Adrenal gland (tissue), 12 donors: ENCODE results near the gene PPP2R2D. TPM values are rescaled to one million over a fixed set of nuclear protein-coding genes. Genes with fewer than 3 reads are reported as not detected.

Source experiments
- DNase-seq, 7 donors: peaks; one replicate each; pipeline ENCODE4 v3.0.0-alpha.2; 2019 to 2020
- H3K27ac ChIP-seq, 5 donors: fragments of 200-600 bp; sonication (generic) in 4 of 5; 1 replicate in 3 of 5; 2 replicates in 2 of 5; pipeline versions ENCODE4 v1.5.1 to v1.8.0; 2016 to 2020; ENCODE audit warnings: mild to moderate bottlenecking in 1 of 5
- H3K27me3 ChIP-seq: fragments of 200-600 bp; 2 replicates; pipeline ENCODE4 v1.8.0; 2021
- H3K36me3 ChIP-seq, 2 donors: fragments of 200-600 bp; replicated peaks in 1 of 2; 1 replicate in 1 of 2; 2 replicates in 1 of 2; pipeline versions ENCODE4 v1.5.1 to v1.8.0; 2018 to 2022
- H3K4me1 ChIP-seq, 2 donors: fragments of 200-600 bp; replicated peaks in 1 of 2; 1 replicate in 1 of 2; 2 replicates in 1 of 2; pipeline versions ENCODE4 v1.5.1 to v1.8.0; 2018 to 2021
- H3K4me3 ChIP-seq, 4 donors: fragments of 200-600 bp; sonication (generic) in 3 of 4; one replicate each; pipeline ENCODE4 v1.5.1; 2016 to 2018
- H3K9me3 ChIP-seq, 3 donors: fragments of 200-600 bp; sonication (generic) in 1 of 3; replicated peaks in 1 of 3; 1 replicate in 2 of 3; 2 replicates in 1 of 3; pipeline versions ENCODE4 v1.5.1 to v1.8.0; 2016 to 2021
- POLR2A ChIP-seq, 2 donors: fragments of 450-650 bp; IDR thresholded peaks; one replicate each; pipeline ENCODE4 v1.6.1; 2017; ENCODE audit warnings: antibody characterized with exemption in 2 of 2, mild to moderate bottlenecking in 2 of 2, moderate library complexity in 1 of 2
- WGBS, 4 donors: extraction: QIAGEN DNeasy Blood & Tissue Kit in 2 of 4; methylation state at CpG; one replicate each; pipeline versions ENCODE4 v1.1.5 to v1.1.7; 2013 to 2017; 5-methylcytosine and 5-hydroxymethylcytosine counted together
- intact Hi-C, 2 donors: fragments of 100-400 bp; cut with DNase I; formaldehyde crosslinking; loops; one replicate each; pipeline versions ENCODE4 v1.14.1 to v1.15.0; 2022 to 2023
- polyA plus RNA-seq, 3 donors: library from polyadenylated mRNA; stranded (reverse); fragments of 200-250 nt in 2 of 3; fragments of 350-450 nt in 1 of 3; fragmentation: Illumina TruSeq in 1 of 3; extraction: RNeasy Lipid Tissue Mini Kit (QIAGEN cat#74804) in 1 of 3; gene quantifications; one replicate each; pipeline ENCODE4 v1.2.3, GENCODE V29; 2013 to 2014
- total RNA-seq, 9 donors: library from RNA; depleted of rRNA in 4 of 9; stranded (reverse); fragments of >200 nt in 4 of 9; fragments of 120-200 nt in 1 of 9; fragmentation: NEBNext Ultra II Directional in 1 of 9; extraction: Animal tissue kit (Norgen Biotek cat#: 25700) in 1 of 9; gene quantifications; one replicate each; pipeline versions ENCODE4 v1.1.0 to v1.2.4, GENCODE V29; 2013 to 2023
- TF ChIP-seq, protein P1 (sequence below), 6 experiments: fragments of 450-650 bp in 4 of 6; fragments of 200-600 bp in 2 of 6; sonication (generic) in 1 of 6; IDR thresholded peaks; 1 replicate in 5 of 6; 2 replicates in 1 of 6; pipeline versions ENCODE4 v1.5.1 to v1.8.0; 2016 to 2021; ENCODE audit warnings: antibody characterized with exemption in 6 of 6, mild to moderate bottlenecking in 2 of 6, moderate library complexity in 1 of 6
- donor health status: healthy with polysubstance abuse.
- donor health status: Bipolar disorder and iron deficiency.
- donor health status: DM: yes; HTN: yes; CAD: no.
- donor health status: DM: no; HTN: no; CAD: no.
- donor health status: DM: no; HTN: no; CAD: no.
- donor health status: DM: yes; HTN: yes; CAD: no.

PPP2R2D gene
- total and polyA plus RNA-seq, 12 donors: 37.8 to 83.2 (median 58.9) TPM

DNA sequence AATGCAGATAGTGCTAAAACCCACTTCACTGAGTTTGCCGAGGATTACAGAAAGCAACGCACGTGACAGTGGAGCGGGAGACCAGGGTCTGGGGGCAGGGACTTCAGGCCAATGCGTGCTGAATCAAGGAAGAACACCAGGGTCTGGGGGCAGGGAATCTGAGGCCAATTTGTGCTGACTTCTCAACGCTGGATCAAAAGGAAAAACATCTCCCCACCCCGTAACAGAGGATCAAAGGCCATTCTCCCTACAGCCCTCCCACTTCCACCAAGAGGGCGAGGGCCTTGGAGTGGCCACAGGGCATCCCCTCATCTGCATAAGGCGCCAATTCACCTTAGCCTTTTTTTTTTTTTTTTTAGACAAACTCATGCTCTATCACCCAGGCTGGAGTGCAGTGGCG, 103.2 kb downstream of the PPP2R2D start:
- TF ChIP-seq, protein P1, sequence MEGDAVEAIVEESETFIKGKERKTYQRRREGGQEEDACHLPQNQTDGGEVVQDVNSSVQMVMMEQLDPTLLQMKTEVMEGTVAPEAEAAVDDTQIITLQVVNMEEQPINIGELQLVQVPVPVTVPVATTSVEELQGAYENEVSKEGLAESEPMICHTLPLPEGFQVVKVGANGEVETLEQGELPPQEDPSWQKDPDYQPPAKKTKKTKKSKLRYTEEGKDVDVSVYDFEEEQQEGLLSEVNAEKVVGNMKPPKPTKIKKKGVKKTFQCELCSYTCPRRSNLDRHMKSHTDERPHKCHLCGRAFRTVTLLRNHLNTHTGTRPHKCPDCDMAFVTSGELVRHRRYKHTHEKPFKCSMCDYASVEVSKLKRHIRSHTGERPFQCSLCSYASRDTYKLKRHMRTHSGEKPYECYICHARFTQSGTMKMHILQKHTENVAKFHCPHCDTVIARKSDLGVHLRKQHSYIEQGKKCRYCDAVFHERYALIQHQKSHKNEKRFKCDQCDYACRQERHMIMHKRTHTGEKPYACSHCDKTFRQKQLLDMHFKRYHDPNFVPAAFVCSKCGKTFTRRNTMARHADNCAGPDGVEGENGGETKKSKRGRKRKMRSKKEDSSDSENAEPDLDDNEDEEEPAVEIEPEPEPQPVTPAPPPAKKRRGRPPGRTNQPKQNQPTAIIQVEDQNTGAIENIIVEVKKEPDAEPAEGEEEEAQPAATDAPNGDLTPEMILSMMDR (IDR thresholded peaks at IDR 0.05): no peak
- TF ChIP-seq POLR2A (IDR thresholded peaks at IDR 0.05): no peak
- intact Hi-C loops: no loop called here
- Histone ChIP-seq H3K4me1 (no peaks in the 10 kb centered on the region), H3K27me3 (no peaks in the 10 kb centered on the region), H3K36me3 (no peaks in the 10 kb centered on the region), H3K9me3 (no peaks in the 10 kb centered on the region), H3K27ac (no peak overlapping the region), H3K4me3 (no peak overlapping the region)
- no peak for DNase-seq
- 74 to 86% (median 85%) methylated on average over 10 of the region's 10 CpGs for WGBS, 4 donors

DNA sequence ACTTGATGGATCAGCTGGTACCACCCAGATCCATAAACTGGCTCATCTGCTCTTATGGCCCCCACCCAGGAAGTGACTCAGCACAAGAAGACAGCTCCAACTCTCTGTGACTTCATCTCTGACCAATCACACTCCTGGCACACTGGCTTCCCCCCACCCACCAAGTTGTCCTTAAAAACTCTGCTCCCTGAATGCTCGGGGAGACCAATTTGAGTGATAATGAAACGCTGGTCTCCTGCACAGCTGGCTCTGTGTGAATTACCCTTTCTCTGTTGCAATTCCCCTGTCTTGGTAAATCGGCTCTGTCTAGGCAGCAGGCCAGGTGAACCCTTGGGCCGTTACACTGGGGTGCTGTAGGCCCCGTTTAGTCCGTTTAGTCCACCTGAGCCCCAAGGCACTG, 104.3 kb downstream of the PPP2R2D start:
- TF ChIP-seq, protein P1 (IDR thresholded peaks at IDR 0.05): no peak
- no peak for TF ChIP-seq POLR2A (IDR thresholded peaks at IDR 0.05)
- intact Hi-C loops: no loop called here
- no peaks in the 10 kb centered on the region for H3K36me3 ChIP-seq
- no peaks in the 10 kb centered on the region for H3K27me3 ChIP-seq
- no peaks in the 10 kb centered on the region for H3K4me1 ChIP-seq
- H3K27ac ChIP-seq: no peak overlapping the region
- H3K9me3 ChIP-seq: no peaks in the 10 kb centered on the region
- WGBS, 4 donors: 90 to 100% (median 93%) methylated on average over 5 to 6 of the region's 6 CpGs
- H3K4me3 ChIP-seq: no peak overlapping the region
- no peak for DNase-seq

DNA sequence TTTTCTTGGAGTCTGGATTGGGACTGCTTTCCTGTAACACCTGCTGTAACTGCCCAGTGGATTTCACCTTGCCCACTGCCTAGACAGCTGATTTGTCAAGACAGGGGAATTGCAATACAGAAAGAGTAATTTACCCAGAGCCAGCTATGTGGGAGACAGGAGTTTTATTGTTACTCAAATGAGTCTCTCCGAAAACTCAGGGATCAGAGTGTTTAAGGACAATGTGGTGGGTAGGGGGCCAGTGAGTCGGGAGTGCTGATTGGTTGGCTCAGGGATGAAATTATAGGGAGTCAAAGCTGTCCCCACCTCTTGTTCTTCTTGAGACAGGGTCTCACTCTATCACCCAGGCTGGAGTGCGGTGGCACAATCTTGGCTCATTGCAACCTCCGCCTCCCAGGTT, 106.2 kb downstream of the PPP2R2D start:
- TF ChIP-seq, protein P1 (IDR thresholded peaks at IDR 0.05): no peak
- no peak for DNase-seq
- no peaks in the 10 kb centered on the region for H3K9me3 ChIP-seq
- no peaks in the 10 kb centered on the region for H3K36me3 ChIP-seq
- 86 to 98% (median 91%) methylated on average over 4 of the region's 4 CpGs for WGBS, 4 donors
- intact Hi-C loops: no loop called here
- no peak overlapping the region for H3K27ac ChIP-seq
- H3K4me1 ChIP-seq: no peaks in the 10 kb centered on the region
- no peaks in the 10 kb centered on the region for H3K27me3 ChIP-seq
- no peak overlapping the region for H3K4me3 ChIP-seq

DNA sequence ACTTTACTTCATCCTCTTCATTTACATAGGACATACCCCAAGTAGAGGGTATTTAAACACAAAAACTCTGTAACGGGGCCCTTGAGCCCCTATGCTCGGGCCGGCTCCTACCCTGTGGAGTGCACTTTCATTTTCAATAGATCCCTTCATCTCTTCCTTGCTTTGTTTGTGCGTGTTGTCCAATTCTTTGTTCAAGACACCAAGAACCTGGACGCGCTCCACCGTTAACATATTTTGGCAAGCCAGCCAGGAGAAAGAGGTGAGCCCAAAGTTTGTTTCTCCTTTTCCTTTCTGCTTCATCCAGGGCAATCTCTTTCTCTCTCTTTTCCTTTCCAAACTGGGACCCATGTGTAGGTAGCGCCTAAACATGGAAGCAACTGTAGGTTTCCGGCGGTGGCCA, 106.9 kb downstream of the PPP2R2D start:
- WGBS, 4 donors: 91 to 96% (median 93%) methylated on average over 10 of the region's 10 CpGs
- Histone ChIP-seq H3K27me3 (no peaks in the 10 kb centered on the region), H3K27ac (no peak overlapping the region), H3K4me1 (no peaks in the 10 kb centered on the region), H3K9me3 (no peaks in the 10 kb centered on the region), H3K36me3 (no peaks in the 10 kb centered on the region), H3K4me3 (no peak overlapping the region)
- TF ChIP-seq POLR2A (IDR thresholded peaks at IDR 0.05): no peak
- TF ChIP-seq, protein P1 (IDR thresholded peaks at IDR 0.05): no peak
- intact Hi-C loops: no loop called here
- DNase-seq: no peak

Other genes starting within 250 kb of the PPP2R2D start
- 100 to 1,000 TPM in 4 of 9 donors, 10 to 100 TPM in 5; 34.9 to 132 (median 92.3) TPM for gene BNIP3, start 80.9 kb downstream of the PPP2R2D start, total RNA-seq
- 10 to 100 TPM; 14.2 to 57.3 (median 14.7) TPM for gene BNIP3, start 80.9 kb downstream of the PPP2R2D start, polyA plus RNA-seq
- gene JAKMIP3, start 164.9 kb downstream of the PPP2R2D start, total RNA-seq: 1 to 10 TPM in 1 of 9 donors, under 1 TPM in 8; 0.18 to 2.7 (median 0.71) TPM
- gene JAKMIP3, start 164.9 kb downstream of the PPP2R2D start, polyA plus RNA-seq: 1 to 10 TPM in 2 of 3 donors, under 1 TPM in 1; 0.86 to 7.0 (median 2.1) TPM